GM12878 (cell line): Measurements from ENCODE around the gene PIGZ. TPM values are rescaled to one million over a fixed set of nuclear protein-coding genes. Genes with fewer than 3 reads are reported as not detected.

ENCODE experiments used
- ASH2L ChIP-seq: fragments of 300-600, 200-600 bp; sonication (generic); IDR thresholded peaks from 2 replicates; pipeline ENCODE4 v1.6.1; 2017; ENCODE audit warnings: low read depth, mild to moderate bottlenecking, borderline replicate concordance
- CUX1 ChIP-seq: IDR thresholded peaks from 2 replicates; pipeline ENCODE4 v1.6.1; 2012; ENCODE audit warnings: improper control_type of control experiment, low read depth, low read length; ENCODE audit not compliant: insufficient replicate concordance
- EP300 ChIP-seq, 2 experiments: fragments of 150-350 bp in 1 of 2; IDR thresholded peaks; 2 replicates each; pipeline ENCODE4 v1.6.1; 2011 to 2012; ENCODE audit warnings: low read depth in 2 of 2, low read length in 2 of 2, borderline replicate concordance in 1 of 2, improper control_type of control experiment in 1 of 2, inconsistent platforms in 1 of 2; ENCODE audit not compliant: control insufficient read depth in 1 of 2
- JUNB ChIP-seq: IDR thresholded peaks from 2 replicates; pipeline ENCODE4 v1.6.1; 2016; ENCODE audit warnings: antibody characterized with exemption, mild to moderate bottlenecking
- USF1 ChIP-seq: IDR thresholded peaks from 2 replicates; pipeline ENCODE4 v1.6.1; 2011; ENCODE audit warnings: borderline replicate concordance, low read depth, mild to moderate bottlenecking, moderate library complexity, mixed read lengths, low read length; ENCODE audit not compliant: insufficient read depth; ENCODE audit errors: extremely low read length
- polyA plus RNA-seq, 11 experiments: library from polyadenylated mRNA; depleted of rRNA in 4 of 11; unstranded in 6 of 11; stranded (reverse) in 5 of 11; fragments of >200 nt; fragmentation: Nextera tagmentation in 4 of 11; fragmentation: Illumina TruSeq in 1 of 11; extraction: Ambion mirVana in 4 of 11; extraction: Trizol in 1 of 11; gene quantifications; 1 replicate in 1 of 11; 2 replicates in 10 of 11; pipeline versions ENCODE4 v1.2.1 to v1.2.3, GENCODE V29; 2011 to 2016; ENCODE audit warnings: inconsistent platforms in 2 of 11, missing spikeins in 2 of 11, low read depth in 1 of 11
- total RNA-seq, 4 experiments: library from RNA; depleted of rRNA in 3 of 4; stranded (reverse); fragments of >200 nt in 3 of 4; fragmentation: Illumina TruSeq in 1 of 4; extraction: Trizol in 1 of 4; gene quantifications; 2 replicates each; pipeline versions ENCODE4 v1.2.1 to v1.2.3, GENCODE V29; 2013 to 2021

The PIGZ gene
- total and polyA plus RNA-seq, 10 of the 15 experiments (the other 5 are each of a cell fraction or from before 2014, with no cell fraction given): 0.06 to 1.2 (median 0.64) TPM

GRCh38 chr3:197002701-197003454 lies 34.2 kb upstream of the PIGZ start (continued):
- no peak for TF ChIP-seq EP300 (IDR thresholded peaks at IDR 0.05; ENCODE audit: borderline replicate concordance in 1 of 2, control insufficient read depth in 1 of 2, low read depth in 2 of 2, low read length in 2 of 2)
- TF ChIP-seq CUX1: no peak
- TF ChIP-seq USF1: no peak
- no peak for TF ChIP-seq ASH2L
- no peak for TF ChIP-seq JUNB
